ENCODE data around the gene MATCAP1. TPM values are rescaled to one million over a fixed set of nuclear protein-coding genes. Genes with fewer than 3 reads are reported as not detected.

The MATCAP1 gene
- total RNA-seq, 1 donor from 2014 or later: 5.8 TPM

- FAIRE-seq (no peak), DNase-seq (ENCODE audit: low read depth) (peak; percentile 38)
- H3K36me3 ChIP-seq (ENCODE audit: control insufficient read depth, insufficient read depth, low read length): peaks cover 4% of the 10 kb centered on the region
- TF ChIP-seq, protein P1, sequence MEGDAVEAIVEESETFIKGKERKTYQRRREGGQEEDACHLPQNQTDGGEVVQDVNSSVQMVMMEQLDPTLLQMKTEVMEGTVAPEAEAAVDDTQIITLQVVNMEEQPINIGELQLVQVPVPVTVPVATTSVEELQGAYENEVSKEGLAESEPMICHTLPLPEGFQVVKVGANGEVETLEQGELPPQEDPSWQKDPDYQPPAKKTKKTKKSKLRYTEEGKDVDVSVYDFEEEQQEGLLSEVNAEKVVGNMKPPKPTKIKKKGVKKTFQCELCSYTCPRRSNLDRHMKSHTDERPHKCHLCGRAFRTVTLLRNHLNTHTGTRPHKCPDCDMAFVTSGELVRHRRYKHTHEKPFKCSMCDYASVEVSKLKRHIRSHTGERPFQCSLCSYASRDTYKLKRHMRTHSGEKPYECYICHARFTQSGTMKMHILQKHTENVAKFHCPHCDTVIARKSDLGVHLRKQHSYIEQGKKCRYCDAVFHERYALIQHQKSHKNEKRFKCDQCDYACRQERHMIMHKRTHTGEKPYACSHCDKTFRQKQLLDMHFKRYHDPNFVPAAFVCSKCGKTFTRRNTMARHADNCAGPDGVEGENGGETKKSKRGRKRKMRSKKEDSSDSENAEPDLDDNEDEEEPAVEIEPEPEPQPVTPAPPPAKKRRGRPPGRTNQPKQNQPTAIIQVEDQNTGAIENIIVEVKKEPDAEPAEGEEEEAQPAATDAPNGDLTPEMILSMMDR (IDR thresholded peaks at IDR 0.05; ENCODE audit: insufficient read depth, low read length, severe bottlenecking): no peak
- H3K27me3 ChIP-seq (ENCODE audit: control insufficient read depth, insufficient read depth, low read length): no peaks in the 10 kb centered on the region
- peak within 1 kb of the TSS; percentile 58 for H3K4me3 ChIP-seq (ENCODE audit: low read depth, low read length)
Observed at GRCh38 chr16:67150833-67151396, 32.8 kb downstream of the MATCAP1 start, which contains the start of gene B3GNT9. Gene B3GNT9 (minus strand): TSS chr16:67150998. CDS start chr16:67150485, 513 bp downstream.

DNA sequence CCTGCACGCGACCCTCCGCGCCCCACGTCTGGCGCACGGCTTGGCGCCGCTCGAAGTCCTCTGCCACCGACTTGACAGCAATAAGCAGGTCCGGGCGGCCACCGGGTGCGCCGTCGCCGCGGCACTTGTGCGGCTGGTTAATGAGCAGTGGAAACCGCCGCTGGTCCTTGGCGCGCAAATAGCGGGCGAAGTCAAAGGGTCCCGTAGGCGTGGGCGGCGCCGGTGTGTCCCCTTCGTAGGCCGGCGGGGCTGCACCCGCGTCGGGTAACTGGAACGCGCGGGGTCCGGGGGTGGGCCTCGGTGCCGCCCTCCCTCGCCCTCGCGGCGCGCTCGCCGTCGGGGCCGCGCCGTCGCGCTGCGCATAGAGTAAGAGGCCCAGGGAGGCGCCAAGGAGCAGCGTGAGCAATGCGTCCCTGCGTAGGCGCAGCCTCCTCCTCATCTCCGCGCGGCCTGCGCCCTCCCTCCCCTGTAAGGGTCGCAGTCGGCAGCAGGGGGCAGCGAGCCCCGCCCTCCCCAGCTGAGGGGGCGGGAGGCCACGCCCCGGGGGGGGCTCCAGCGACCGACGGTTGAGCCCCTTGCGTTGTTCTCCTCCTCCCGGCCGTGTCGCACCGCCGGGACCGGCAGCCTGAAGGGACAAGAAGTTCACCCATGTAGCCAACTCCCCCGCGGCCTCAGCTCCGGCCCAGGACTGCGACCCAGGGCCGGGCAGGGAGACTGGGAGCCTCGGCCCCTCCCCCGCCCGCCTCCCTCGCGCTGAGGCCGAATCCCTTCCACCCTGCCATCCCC, 33.5 kb downstream of the MATCAP1 start:
- peaks cover 6% of the 10 kb centered on the region for H3K36me3 ChIP-seq (ENCODE audit: control insufficient read depth, insufficient read depth, low read length)
- TF ChIP-seq, protein P1 (IDR thresholded peaks at IDR 0.05; ENCODE audit: insufficient read depth, low read length, severe bottlenecking): peak; percentile 13
- no peaks in the 10 kb centered on the region for H3K27me3 ChIP-seq (ENCODE audit: control insufficient read depth, insufficient read depth, low read length)
- FAIRE-seq (no peak), DNase-seq (ENCODE audit: low read depth) (peak; percentile 15)
- H3K4me3 ChIP-seq (ENCODE audit: low read depth, low read length): peak overlapping the region; percentile 58

- H3K4me3 ChIP-seq (ENCODE audit: low read depth, low read length): peak overlapping the region; percentile 58
- TF ChIP-seq, protein P1 (IDR thresholded peaks at IDR 0.05; ENCODE audit: insufficient read depth, low read length, severe bottlenecking): no peak
- no peak for FAIRE-seq
- H3K27me3 ChIP-seq (ENCODE audit: control insufficient read depth, insufficient read depth, low read length): no peaks in the 10 kb centered on the region
- peaks cover 12% of the 10 kb centered on the region for H3K36me3 ChIP-seq (ENCODE audit: control insufficient read depth, insufficient read depth, low read length)
- DNase-seq (ENCODE audit: low read depth): no peak
Observed at GRCh38 chr16:67149276-67150046, 34.3 kb downstream of the MATCAP1 start.

DNA sequence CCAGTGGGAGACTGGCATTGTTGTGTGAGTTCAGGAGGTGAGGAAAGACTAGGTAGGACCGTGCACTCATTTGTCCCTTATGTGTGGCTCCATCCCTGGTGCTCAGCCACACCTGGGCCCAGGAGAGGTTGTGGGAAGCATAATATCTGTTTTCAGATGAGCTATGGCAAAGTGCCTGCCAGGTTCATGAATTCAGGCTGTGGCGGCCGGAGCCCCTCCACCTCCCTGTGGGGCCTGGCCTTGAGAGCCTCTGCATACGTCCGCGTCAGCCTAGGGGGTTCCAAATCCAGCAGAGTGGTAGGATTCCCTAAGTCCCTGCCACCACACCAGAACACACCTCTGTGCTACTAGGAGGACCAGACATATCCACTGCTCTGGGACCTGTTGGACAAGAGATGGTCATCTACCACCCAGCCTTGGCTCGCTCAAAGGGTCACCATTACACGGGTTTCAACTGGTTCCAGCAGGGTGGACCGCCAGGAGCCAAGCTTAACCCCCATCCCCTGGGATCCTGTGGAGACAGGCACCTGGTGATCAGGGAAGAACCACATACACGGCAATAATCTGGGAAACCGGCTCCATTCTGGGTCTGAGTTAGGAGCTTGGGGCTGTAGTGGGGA, 35.0 kb downstream of the MATCAP1 start:
- FAIRE-seq (no peak), DNase-seq (ENCODE audit: low read depth) (no peak)
- no peaks in the 10 kb centered on the region for H3K27me3 ChIP-seq (ENCODE audit: control insufficient read depth, insufficient read depth, low read length)
- no peak overlapping the region for H3K4me3 ChIP-seq (ENCODE audit: low read depth, low read length)
- H3K36me3 ChIP-seq (ENCODE audit: control insufficient read depth, insufficient read depth, low read length): peaks cover 12% of the 10 kb centered on the region
- TF ChIP-seq, protein P1 (IDR thresholded peaks at IDR 0.05; ENCODE audit: insufficient read depth, low read length, severe bottlenecking): no peak

DNA sequence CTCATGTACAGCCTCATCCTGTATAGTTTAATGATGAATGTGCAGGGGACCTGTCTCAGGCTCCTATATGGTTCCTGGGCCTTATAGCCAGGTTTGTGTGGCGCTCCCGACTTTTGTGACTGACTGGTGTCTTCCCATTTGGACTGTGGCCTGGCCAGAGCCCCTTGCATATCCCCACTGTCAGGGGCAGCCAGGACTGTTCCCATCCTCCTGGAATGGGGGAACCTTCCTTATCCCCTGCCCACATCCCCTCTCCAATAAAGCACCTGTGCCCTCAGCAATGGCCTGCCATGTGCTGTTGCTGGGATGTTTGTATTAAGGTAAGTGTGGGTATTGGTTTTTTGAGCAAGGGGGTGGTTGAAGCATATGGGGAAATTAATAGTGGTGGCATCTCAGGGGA, 35.5 kb downstream of the MATCAP1 start:
- FAIRE-seq (no peak), DNase-seq (ENCODE audit: low read depth) (no peak)
- Histone ChIP-seq H3K36me3 (ENCODE audit: control insufficient read depth, insufficient read depth, low read length) (peaks cover 13% of the 10 kb centered on the region), H3K27me3 (ENCODE audit: control insufficient read depth, insufficient read depth, low read length) (no peaks in the 10 kb centered on the region), H3K4me3 (ENCODE audit: low read depth, low read length) (no peak overlapping the region)
- TF ChIP-seq, protein P1 (IDR thresholded peaks at IDR 0.05; ENCODE audit: insufficient read depth, low read length, severe bottlenecking): no peak
